Trophoblast cell (in vitro differentiated cells and primary cell): Measurements from ENCODE around the gene HTR3B.
A peak's percentile ranks its signal among the peaks of the same experiment; 100 is the strongest.

Experiments used
- DNase-seq, 2 donors: peaks; one replicate each; pipeline ENCODE4 v3.0.0-alpha.2; 2016
- H2AFZ ChIP-seq: 2 replicates; pipeline ENCODE4 v1.6.1; 2013; ENCODE audit warnings: low read length, moderate library complexity, mild to moderate bottlenecking; ENCODE audit not compliant: insufficient read depth, poor library complexity
- H2AK5ac ChIP-seq: 2 replicates; pipeline ENCODE4 v1.6.1; 2013; ENCODE audit warnings: mild to moderate bottlenecking, low read length
- H2BK120ac ChIP-seq: 2 replicates; pipeline ENCODE4 v1.6.1; 2013; ENCODE audit warnings: low read length, mild to moderate bottlenecking, moderate library complexity; ENCODE audit not compliant: insufficient read depth, poor library complexity
- H2BK12ac ChIP-seq: 2 replicates; pipeline ENCODE4 v1.6.1; 2013; ENCODE audit warnings: mild to moderate bottlenecking, low read length, moderate library complexity
- H2BK5ac ChIP-seq: 2 replicates; pipeline ENCODE4 v1.6.1; 2013; ENCODE audit warnings: low read length, low read depth, moderate library complexity, mild to moderate bottlenecking; ENCODE audit not compliant: poor library complexity
- H3K14ac ChIP-seq: 2 replicates; pipeline ENCODE4 v1.6.1; 2013; ENCODE audit warnings: mild to moderate bottlenecking, low read length
- H3K18ac ChIP-seq: 2 replicates; pipeline ENCODE4 v1.6.1; 2013; ENCODE audit warnings: mild to moderate bottlenecking, low read length
- H3K23ac ChIP-seq: 2 replicates; pipeline ENCODE4 v1.6.1; 2013; ENCODE audit warnings: low read length
- H3K27ac ChIP-seq: 2 replicates; pipeline ENCODE4 v1.5.1; 2013; ENCODE audit warnings: low read depth, mild to moderate bottlenecking, inconsistent platforms, low read length, moderate library complexity
- H3K27me3 ChIP-seq: 2 replicates; pipeline ENCODE4 v1.6.1; 2013; ENCODE audit warnings: inconsistent platforms, mild to moderate bottlenecking, low read length, moderate library complexity; ENCODE audit not compliant: insufficient read depth
- H3K36me3 ChIP-seq, 2 experiments: 1 replicate in 1 of 2; 2 replicates in 1 of 2; pipeline ENCODE4 v1.6.1; 2013; ENCODE audit warnings: low read length in 2 of 2, mild to moderate bottlenecking in 2 of 2, moderate library complexity in 1 of 2; ENCODE audit not compliant: insufficient read depth in 2 of 2, control insufficient read depth in 1 of 2
- H3K4ac ChIP-seq: 2 replicates; pipeline ENCODE4 v1.6.1; 2013; ENCODE audit warnings: low read depth, mild to moderate bottlenecking, low read length, moderate library complexity
- H3K4me1 ChIP-seq, 2 experiments: 1 replicate in 1 of 2; 2 replicates in 1 of 2; pipeline ENCODE4 v1.6.1; 2013; ENCODE audit warnings: low read length in 2 of 2, mild to moderate bottlenecking in 2 of 2, moderate library complexity in 1 of 2; ENCODE audit not compliant: insufficient read depth in 2 of 2, control insufficient read depth in 1 of 2
- H3K4me2 ChIP-seq: 2 replicates; pipeline ENCODE4 v1.6.1; 2013; ENCODE audit warnings: inconsistent platforms, mild to moderate bottlenecking, low read length, moderate library complexity
- H3K4me3 ChIP-seq: 2 replicates; pipeline ENCODE4 v1.5.1; 2013; ENCODE audit warnings: mild to moderate bottlenecking, low read depth, low read length, inconsistent platforms
- H3K79me1 ChIP-seq: one replicate; pipeline ENCODE4 v1.6.1; 2013; ENCODE audit warnings: low read length
- H3K79me2 ChIP-seq: 2 replicates; pipeline ENCODE4 v1.6.1; 2013; ENCODE audit warnings: low read length, mild to moderate bottlenecking; ENCODE audit not compliant: control insufficient read depth, insufficient read depth, poor library complexity
- H3K9ac ChIP-seq: 2 replicates; pipeline ENCODE4 v1.6.1; 2013; ENCODE audit warnings: mild to moderate bottlenecking, low read length
- H3K9me3 ChIP-seq: 2 replicates; pipeline ENCODE4 v1.6.1; 2013; ENCODE audit warnings: low read depth, mild to moderate bottlenecking, control low read depth, inconsistent platforms, low read length; ENCODE audit not compliant: insufficient read depth
- H4K12ac ChIP-seq: 2 replicates; pipeline ENCODE4 v1.6.1; 2013; ENCODE audit warnings: low read depth, mild to moderate bottlenecking, low read length, moderate library complexity
- H4K8ac ChIP-seq: 2 replicates; pipeline ENCODE4 v1.6.1; 2013; ENCODE audit warnings: low read depth, mild to moderate bottlenecking, low read length, moderate library complexity
- H4K91ac ChIP-seq: one replicate; pipeline ENCODE4 v1.6.1; 2013; ENCODE audit warnings: low read depth, mild to moderate bottlenecking, low read length, moderate library complexity
- WGBS: extraction: QIAGEN DNeasy Blood & Tissue Kit; methylation state at CpG from one replicate; pipeline ENCODE4 v1.1.7; 2013; ENCODE audit warnings: missing lambda C conversion rate; ENCODE audit not compliant: insufficient read length, insufficient coverage; ENCODE audit errors: extremely low coverage; 5-methylcytosine and 5-hydroxymethylcytosine counted together

HTR3B gene

GRCh38 chr11:113896156-113896879 lies 8.3 kb upstream of the HTR3B start:
- Histone ChIP-seq H3K18ac (no peak overlapping the region), H2AFZ (no peak overlapping the region), H3K27ac (peak overlapping the region; percentile 21), H3K4ac (no peak overlapping the region), H3K79me2 (no peaks in the 10 kb centered on the region), H4K91ac (no peak overlapping the region), H3K4me1 (peaks cover 9 to 10% of the 10 kb centered on the region in 2 experiments), H3K23ac (no peak overlapping the region), H2BK12ac (peak overlapping the region; percentile 45), H3K4me3 (no peak overlapping the region), H4K12ac (no peak overlapping the region), H2BK120ac (no peak overlapping the region), H3K14ac (no peak overlapping the region), H3K27me3 (no peaks in the 10 kb centered on the region), H2BK5ac (peak overlapping the region; percentile 37), H4K8ac (no peak overlapping the region), H3K79me1 (peaks cover 5% of the 10 kb centered on the region), H3K9ac (no peak overlapping the region), H2AK5ac (no peak overlapping the region), H3K4me2 (peak overlapping the region; percentile 11), H3K9me3 (no peaks in the 10 kb centered on the region), H3K36me3 (no peaks in the 10 kb centered on the region)
- WGBS, result no CpG with 5 or more reads among the region's 10 CpGs
- peak in 1 of 2 donors; percentile 40 for DNase-seq

DNA sequence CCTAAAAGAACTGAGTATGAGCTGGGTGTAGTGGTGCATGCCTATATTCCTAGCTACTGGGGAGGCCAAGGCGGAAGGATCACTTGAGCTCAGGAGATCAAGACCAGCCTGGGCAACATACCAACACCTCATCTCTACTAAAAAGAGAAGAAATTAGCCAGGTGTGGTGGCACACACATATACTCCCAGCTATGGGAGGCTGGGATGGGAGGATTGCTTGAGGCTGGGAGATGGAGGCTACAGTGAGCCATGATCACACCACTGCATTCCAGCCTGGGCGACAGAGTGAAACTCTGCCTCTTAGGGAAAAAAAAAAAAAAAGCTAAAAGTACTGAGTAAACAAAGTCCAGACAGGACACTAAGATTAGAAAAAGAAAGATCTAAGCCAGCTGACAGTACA lies 3.5 kb upstream of the HTR3B start:
- H2AFZ ChIP-seq, result no peak overlapping the region
- no peaks in the 10 kb centered on the region for H3K27me3 ChIP-seq
- H3K79me1 ChIP-seq, result peaks cover under 1% of the 10 kb centered on the region
- H3K9me3 ChIP-seq, result no peaks in the 10 kb centered on the region
- no peak overlapping the region for H2BK12ac ChIP-seq
- no peak overlapping the region for H3K4me3 ChIP-seq
- H2AK5ac ChIP-seq, result no peak overlapping the region
- H3K14ac ChIP-seq, result no peak overlapping the region
- H4K12ac ChIP-seq, result no peak overlapping the region
- no CpG with 5 or more reads among the region's 2 CpGs for whole genome bisulfite sequencing
- DNase-seq, result no peak
- H2BK120ac ChIP-seq, result no peak overlapping the region
- peaks cover under 1% of the 10 kb centered on the region in 2 experiments for H3K4me1 ChIP-seq
- no peaks in the 10 kb centered on the region for H3K36me3 ChIP-seq
- H3K9ac ChIP-seq, result no peak overlapping the region
- H3K18ac ChIP-seq, result no peak overlapping the region
- no peak overlapping the region for H4K8ac ChIP-seq
- H4K91ac ChIP-seq, result no peak overlapping the region
- H3K23ac ChIP-seq, result no peak overlapping the region
- no peak overlapping the region for H3K4ac ChIP-seq
- no peak overlapping the region for H2BK5ac ChIP-seq
- no peak overlapping the region for H3K4me2 ChIP-seq
- no peaks in the 10 kb centered on the region for H3K79me2 ChIP-seq
- H3K27ac ChIP-seq, result no peak overlapping the region

- no peaks in the 10 kb centered on the region for H3K79me1 ChIP-seq
- H3K4me1 ChIP-seq, result no peaks in the 10 kb centered on the region
- H3K36me3 ChIP-seq, result no peaks in the 10 kb centered on the region
- H4K8ac ChIP-seq, result no peak overlapping the region
- no peak overlapping the region for H3K4me3 ChIP-seq
- no peak overlapping the region for H4K12ac ChIP-seq
- no peak overlapping the region for H2AFZ ChIP-seq
- no peak overlapping the region for H3K14ac ChIP-seq
- H2BK120ac ChIP-seq, result no peak overlapping the region
- no peak overlapping the region for H3K4ac ChIP-seq
- H3K27ac ChIP-seq, result no peak overlapping the region
- no peak overlapping the region for H2AK5ac ChIP-seq
- no peak overlapping the region for H2BK5ac ChIP-seq
- H3K27me3 ChIP-seq, result no peaks in the 10 kb centered on the region
- H2BK12ac ChIP-seq, result no peak overlapping the region
- H3K79me2 ChIP-seq, result no peaks in the 10 kb centered on the region
- no peak overlapping the region for H3K4me2 ChIP-seq
- H3K18ac ChIP-seq, result no peak overlapping the region
- no peaks in the 10 kb centered on the region for H3K9me3 ChIP-seq
- no peak overlapping the region for H4K91ac ChIP-seq
- no peak overlapping the region for H3K23ac ChIP-seq
- no peak for DNase-seq
- no peak overlapping the region for H3K9ac ChIP-seq
- no CpG with 5 or more reads among the region's 4 CpGs for WGBS
Measured at GRCh38 chr11:113906038-113906437, 1.4 kb downstream of the HTR3B start.

DNA sequence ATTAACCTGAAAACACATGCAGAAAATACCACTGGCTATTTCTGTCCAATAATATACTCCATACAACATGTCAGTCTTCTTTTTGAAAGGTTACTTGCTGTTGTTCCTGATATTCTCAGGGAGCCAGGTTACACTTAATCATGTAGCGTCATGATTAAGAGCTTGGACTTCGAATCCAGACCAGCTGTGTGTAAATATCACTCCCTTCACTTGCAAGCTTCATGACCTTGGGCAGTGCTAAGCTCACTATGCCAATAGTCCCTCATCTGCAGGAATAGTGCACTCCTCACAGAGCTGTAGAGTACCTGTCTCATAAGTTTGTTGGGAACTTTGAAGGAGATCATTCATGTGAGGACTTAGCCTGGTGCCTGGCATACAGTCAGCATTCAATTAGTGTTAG lies 1.9 kb downstream of the HTR3B start:
- no peak overlapping the region for H3K14ac ChIP-seq
- no peaks in the 10 kb centered on the region for H3K79me1 ChIP-seq
- DNase-seq, result no peak
- H3K79me2 ChIP-seq, result no peaks in the 10 kb centered on the region
- no CpG with 5 or more reads among the region's 2 CpGs for WGBS
- no peak overlapping the region for H2AK5ac ChIP-seq
- H3K36me3 ChIP-seq, result no peaks in the 10 kb centered on the region
- no peak overlapping the region for H2BK120ac ChIP-seq
- no peak overlapping the region for H4K12ac ChIP-seq
- H3K27me3 ChIP-seq, result no peaks in the 10 kb centered on the region
- H3K27ac ChIP-seq, result no peak overlapping the region
- no peak overlapping the region for H3K4me2 ChIP-seq
- no peak overlapping the region for H2BK12ac ChIP-seq
- H3K4me1 ChIP-seq, result no peaks in the 10 kb centered on the region
- no peak overlapping the region for H3K23ac ChIP-seq
- no peak overlapping the region for H3K9ac ChIP-seq
- no peak overlapping the region for H2AFZ ChIP-seq
- no peak overlapping the region for H3K4ac ChIP-seq
- no peak overlapping the region for H4K91ac ChIP-seq
- no peak overlapping the region for H2BK5ac ChIP-seq
- no peak overlapping the region for H4K8ac ChIP-seq
- no peak overlapping the region for H3K18ac ChIP-seq
- no peaks in the 10 kb centered on the region for H3K9me3 ChIP-seq
- H3K4me3 ChIP-seq, result no peak overlapping the region
